OCI-LY7 (cell line): Measurements from ENCODE around the gene STAT1. TPM values are rescaled to one million over a fixed set of nuclear protein-coding genes. Genes with fewer than 3 reads are reported as not detected.

Experiments used
- BruUV-seq: library from RNA; stranded (reverse); fragments of 400-500 nt; replicated peaks from 2 replicates; lab custom pipeline; 2021; lab: Mats Ljungman, UMichigan
- CTCF ChIA-PET: fragments of 300-600 bp; sonication (Branson Sonifier 250); formaldehyde crosslinking; loops from one replicate; lab custom pipeline; 2022; ENCODE audit warnings: antibody characterized with exemption; ENCODE audit not compliant: unreplicated experiment; lab: Charles Lee
- POLR2A ChIA-PET: fragments of 300-600 bp; sonication (Branson Sonifier 250); formaldehyde crosslinking; loops from one replicate; lab custom pipeline; 2022; ENCODE audit warnings: antibody characterized with exemption; lab: Charles Lee
- DNase-seq: peaks from one replicate; pipeline ENCODE4 v3.0.0-alpha.2; 2015; ENCODE audit warnings: low spot score
- H2AFZ ChIP-seq: fragments of 200-600 bp; sonication (generic), shearing (Covaris generic); 2 replicates; pipeline ENCODE4 v1.6.1; 2014; ENCODE audit warnings: mild to moderate bottlenecking, antibody characterized with exemption, low read length, moderate library complexity
- H3K27ac ChIP-seq: fragments of 200-600 bp; sonication (generic); 2 replicates; pipeline ENCODE4 v1.5.1; 2014; ENCODE audit warnings: mixed run types, low read depth, mild to moderate bottlenecking, moderate library complexity, low read length, inconsistent platforms; ENCODE audit not compliant: poor library complexity, severe bottlenecking
- H3K36me3 ChIP-seq: fragments of 200-600 bp; sonication (generic); 2 replicates; pipeline ENCODE4 v1.6.1; 2014; ENCODE audit warnings: mild to moderate bottlenecking, antibody characterized with exemption, low read length, moderate library complexity, mixed read lengths; ENCODE audit not compliant: insufficient read depth
- H3K4me1 ChIP-seq: fragments of 200-600 bp; sonication (generic); 2 replicates; pipeline ENCODE4 v1.5.1; 2014; ENCODE audit warnings: mild to moderate bottlenecking, low read length; ENCODE audit not compliant: insufficient read depth, poor library complexity, severe bottlenecking
- H3K4me2 ChIP-seq: fragments of 200-600 bp; sonication (generic); 2 replicates; pipeline ENCODE4 v1.6.1; 2014; ENCODE audit warnings: mild to moderate bottlenecking, low read length
- H3K4me3 ChIP-seq: fragments of 200-600 bp; sonication (generic); 2 replicates; pipeline ENCODE4 v1.5.1; 2014; ENCODE audit warnings: mild to moderate bottlenecking, low read depth, low read length; ENCODE audit not compliant: poor library complexity, severe bottlenecking
- H3K79me2 ChIP-seq: fragments of 200-600 bp; sonication (generic); 2 replicates; pipeline ENCODE4 v1.6.1; 2016; ENCODE audit warnings: low read depth, mild to moderate bottlenecking, low read length, moderate library complexity, mixed read lengths; ENCODE audit not compliant: insufficient read depth
- H3K9me2 ChIP-seq: fragments of 200-600 bp; sonication (generic); 2 replicates; pipeline ENCODE4 v1.6.1; 2016; ENCODE audit warnings: mild to moderate bottlenecking, low read length, mixed read lengths; ENCODE audit not compliant: insufficient read depth
- H3K9me3 ChIP-seq: fragments of 200-600 bp; sonication (generic); 2 replicates; pipeline ENCODE4 v1.6.1; 2014; ENCODE audit warnings: mild to moderate bottlenecking, mixed run types, low read length, mixed read lengths
- H4K20me1 ChIP-seq: fragments of 200-600 bp; sonication (generic); 2 replicates; pipeline ENCODE4 v1.6.1; 2014; ENCODE audit warnings: mild to moderate bottlenecking, antibody characterized with exemption, low read length, moderate library complexity, mixed read lengths; ENCODE audit not compliant: insufficient read depth
- EZH2phosphoT487 ChIP-seq: fragments of 200-600 bp; sonication (generic); IDR thresholded peaks from 2 replicates; pipeline ENCODE4 v1.6.1; 2018; ENCODE audit warnings: low read depth, borderline replicate concordance, mild to moderate bottlenecking, mixed run types, antibody characterized with exemption, low read length, moderate library complexity, mixed read lengths
- intact Hi-C: fragments of 100-400 bp; cut with micrococcal nuclease; formaldehyde crosslinking; loops from one replicate; pipeline ENCODE4 v1.10.0; 2022; ENCODE audit not compliant: unreplicated experiment
- total RNA-seq, 2 experiments: library from RNA; depleted of rRNA in 1 of 2; stranded (reverse); fragments of >200 nt in 1 of 2; shearing (Covaris generic) in 1 of 2; gene quantifications; 2 replicates each; pipeline ENCODE4 v1.2.3, GENCODE V29; 2014 to 2022
- TF ChIP-seq, protein P1 (sequence below): fragments of 200-600 bp; sonication (generic); conservative IDR thresholded peaks from 2 replicates; pipeline ENCODE4 v1.5.1; 2014; ENCODE audit warnings: mild to moderate bottlenecking, antibody characterized with exemption, low read length, moderate library complexity, mixed read lengths

STAT1 gene
- total RNA-seq, 2 experiments from 2014 or later: 23.0 to 23.1 TPM

DNA sequence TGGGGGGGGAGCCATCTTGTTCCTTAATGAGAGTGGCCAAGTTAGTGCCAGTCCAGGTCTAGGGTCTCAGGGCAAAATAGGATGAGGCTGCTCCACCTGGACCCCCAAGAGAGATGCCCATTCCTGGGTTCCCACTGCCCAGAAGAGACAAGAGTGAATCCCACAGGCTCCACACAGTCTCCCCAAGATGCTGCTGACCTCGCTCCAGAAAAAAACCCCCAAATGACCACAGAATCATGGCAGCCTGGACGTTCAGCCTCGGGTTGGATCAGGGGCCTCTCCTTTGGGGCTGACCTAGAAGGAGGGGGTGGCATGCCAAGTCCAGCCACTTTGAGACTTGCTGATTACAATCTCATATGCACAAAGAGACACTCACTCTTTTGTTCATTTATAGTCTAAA is 25.1 kb downstream of the STAT1 start:
- POLR2A ChIA-PET: interaction anchor here (0.7 kb wide), 1 partner anchor 1112 kb away, joined by 3 read pairs; no protein-coding TSS in a partner anchor
- Histone ChIP-seq H4K20me1 (no peaks in the 10 kb centered on the region), H3K27ac (no peak overlapping the region), H3K9me3 (no peaks in the 10 kb centered on the region), H3K9me2 (no peaks in the 10 kb centered on the region), H3K79me2 (no peaks in the 10 kb centered on the region), H3K4me3 (no peak overlapping the region), H3K4me1 (no peaks in the 10 kb centered on the region), H3K4me2 (no peak overlapping the region), H2AFZ (no peak overlapping the region), H3K36me3 (peaks cover 91% of the 10 kb centered on the region)
- TF ChIP-seq EZH2phosphoT487: no peak
- TF ChIP-seq, protein P1, sequence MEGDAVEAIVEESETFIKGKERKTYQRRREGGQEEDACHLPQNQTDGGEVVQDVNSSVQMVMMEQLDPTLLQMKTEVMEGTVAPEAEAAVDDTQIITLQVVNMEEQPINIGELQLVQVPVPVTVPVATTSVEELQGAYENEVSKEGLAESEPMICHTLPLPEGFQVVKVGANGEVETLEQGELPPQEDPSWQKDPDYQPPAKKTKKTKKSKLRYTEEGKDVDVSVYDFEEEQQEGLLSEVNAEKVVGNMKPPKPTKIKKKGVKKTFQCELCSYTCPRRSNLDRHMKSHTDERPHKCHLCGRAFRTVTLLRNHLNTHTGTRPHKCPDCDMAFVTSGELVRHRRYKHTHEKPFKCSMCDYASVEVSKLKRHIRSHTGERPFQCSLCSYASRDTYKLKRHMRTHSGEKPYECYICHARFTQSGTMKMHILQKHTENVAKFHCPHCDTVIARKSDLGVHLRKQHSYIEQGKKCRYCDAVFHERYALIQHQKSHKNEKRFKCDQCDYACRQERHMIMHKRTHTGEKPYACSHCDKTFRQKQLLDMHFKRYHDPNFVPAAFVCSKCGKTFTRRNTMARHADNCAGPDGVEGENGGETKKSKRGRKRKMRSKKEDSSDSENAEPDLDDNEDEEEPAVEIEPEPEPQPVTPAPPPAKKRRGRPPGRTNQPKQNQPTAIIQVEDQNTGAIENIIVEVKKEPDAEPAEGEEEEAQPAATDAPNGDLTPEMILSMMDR: no peak
- intact Hi-C loops: no loop called here
- CTCF ChIA-PET: no interaction called here
- no peak for DNase-seq
- BruUV-seq: no TSS peak

DNA sequence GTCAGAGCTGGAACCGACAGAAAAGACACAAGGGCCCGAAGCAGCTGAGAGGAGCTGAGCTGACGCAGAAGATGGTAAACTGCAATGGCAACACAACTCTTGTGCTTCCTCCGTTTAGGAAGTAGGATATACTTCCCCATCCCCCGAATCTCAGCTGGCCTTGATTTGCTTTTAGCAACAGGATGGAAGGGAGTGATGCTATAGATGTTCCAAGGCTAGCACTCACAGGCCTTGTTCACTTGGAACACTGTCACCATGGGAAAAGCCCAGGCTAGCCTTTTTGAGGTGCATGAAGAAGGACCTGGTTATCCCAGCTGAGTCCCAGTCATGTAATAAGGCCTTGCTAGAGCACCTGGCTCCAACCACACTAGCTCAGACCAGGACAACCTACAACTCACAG is 26.0 kb downstream of the STAT1 start:
- H3K4me1 ChIP-seq: no peaks in the 10 kb centered on the region
- H3K27ac ChIP-seq: no peak overlapping the region
- CTCF ChIA-PET: no interaction called here
- no peak for TF ChIP-seq EZH2phosphoT487
- TF ChIP-seq, protein P1: no peak
- no peak overlapping the region for H2AFZ ChIP-seq
- H4K20me1 ChIP-seq: no peaks in the 10 kb centered on the region
- no peaks in the 10 kb centered on the region for H3K79me2 ChIP-seq
- no peak for DNase-seq
- intact Hi-C loops: no loop called here
- H3K4me2 ChIP-seq: no peak overlapping the region
- H3K36me3 ChIP-seq: peaks cover 91% of the 10 kb centered on the region
- BruUV-seq: no TSS peak
- no peaks in the 10 kb centered on the region for H3K9me2 ChIP-seq
- H3K9me3 ChIP-seq: no peaks in the 10 kb centered on the region
- H3K4me3 ChIP-seq: no peak overlapping the region
- POLR2A ChIA-PET: interaction anchor here (1.3 kb wide), 1 partner anchor 24 kb away, joined by 3 read pairs; no protein-coding TSS in a partner anchor

DNA sequence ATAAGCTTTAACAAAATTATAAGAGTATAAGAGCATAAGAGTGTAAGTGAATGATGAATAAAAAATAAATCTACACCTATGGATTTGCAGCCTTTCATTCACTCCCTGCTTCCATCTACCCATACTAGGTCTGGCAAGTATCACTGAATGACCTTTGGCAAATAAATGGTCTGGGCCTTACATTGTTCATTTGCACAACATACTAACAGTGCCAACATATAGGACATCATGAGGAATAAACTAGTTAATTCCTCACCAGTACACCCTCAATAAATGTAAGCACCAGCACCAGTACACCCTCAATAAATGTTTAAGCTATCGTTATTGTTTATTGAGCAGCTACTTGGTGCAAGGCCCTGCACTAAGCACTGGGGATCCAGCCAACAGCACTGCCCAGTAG is 26.9 kb downstream of the STAT1 start:
- H3K79me2 ChIP-seq: no peaks in the 10 kb centered on the region
- H4K20me1 ChIP-seq: no peaks in the 10 kb centered on the region
- TF ChIP-seq, protein P1: no peak
- no peak for TF ChIP-seq EZH2phosphoT487
- POLR2A ChIA-PET: interaction anchor here (0.6 to 1.3 kb wide), 2 partner anchors 23 to 59 kb away, joined by 3 to 4 read pairs; no protein-coding TSS in a partner anchor
- peaks cover 93% of the 10 kb centered on the region for H3K36me3 ChIP-seq
- no peak overlapping the region for H3K27ac ChIP-seq
- no peaks in the 10 kb centered on the region for H3K9me2 ChIP-seq
- intact Hi-C loops: no loop called here
- no peak overlapping the region for H3K4me3 ChIP-seq
- no peaks in the 10 kb centered on the region for H3K4me1 ChIP-seq
- no peak overlapping the region for H2AFZ ChIP-seq
- CTCF ChIA-PET: no interaction called here
- H3K9me3 ChIP-seq: no peaks in the 10 kb centered on the region
- BruUV-seq: no TSS peak
- no peak overlapping the region for H3K4me2 ChIP-seq
- no peak for DNase-seq
